GM23338 (cell line): ENCODE results near the gene SCYGR4. TPM values are rescaled to one million over a fixed set of nuclear protein-coding genes. Genes with fewer than 3 reads are reported as not detected.
"Not testable (repeated sequence)": the region's sequence is repeated elsewhere in the genome, so short reads cannot be mapped to it uniquely, and the experiment has no call there.

ENCODE experiments used
- ATAC-seq: fragments of 200-7000 bp; cut with Tn5 transposase; 3 replicates; pipeline ENCODE4 v1.9.1; 2020
- DNase-seq: peaks from one replicate; pipeline ENCODE4 v3.0.0-alpha.2; 2015; ENCODE audit warnings: low spot score
- H2AFZ ChIP-seq: fragments of 200-600 bp; sonication (generic); 2 replicates; pipeline ENCODE4 v1.8.0; 2016; ENCODE audit warnings: antibody characterized with exemption, mild to moderate bottlenecking, moderate library complexity
- H3F3A ChIP-seq: fragments of 200-600 bp; sonication (generic); replicated peaks from 2 replicates; pipeline ENCODE4 v1.8.0; 2017; ENCODE audit warnings: antibody characterized with exemption, mixed run types, low read depth
- H3K27ac ChIP-seq: fragments of 200-600 bp; sonication (generic); 2 replicates; pipeline ENCODE4 v1.6.1; 2016; ENCODE audit warnings: low read depth
- H3K27me3 ChIP-seq: fragments of 200-600 bp; sonication (generic); 2 replicates; pipeline ENCODE4 v1.8.0; 2016; ENCODE audit warnings: mild to moderate bottlenecking, mixed run types, moderate library complexity; ENCODE audit not compliant: insufficient read depth
- H3K36me3 ChIP-seq: fragments of 200-600 bp; sonication (generic); 2 replicates; pipeline ENCODE4 v1.8.0; 2016; ENCODE audit warnings: mild to moderate bottlenecking; ENCODE audit not compliant: insufficient read depth
- H3K4me1 ChIP-seq: fragments of 200-600 bp; sonication (generic); 2 replicates; pipeline ENCODE4 v1.8.0; 2016; ENCODE audit warnings: mild to moderate bottlenecking, moderate library complexity; ENCODE audit not compliant: insufficient read depth
- H3K4me2 ChIP-seq: fragments of 200-600 bp; sonication (generic); 2 replicates; pipeline ENCODE4 v1.7.1; 2017; ENCODE audit warnings: mixed run types
- H3K4me3 ChIP-seq: fragments of 200-600 bp; sonication (generic); 2 replicates; pipeline ENCODE4 v1.6.1; 2016; ENCODE audit warnings: mixed run types
- H3K79me2 ChIP-seq: fragments of 200-600 bp; sonication (generic); replicated peaks from 2 replicates; pipeline ENCODE4 v1.8.0; 2017; ENCODE audit warnings: mild to moderate bottlenecking; ENCODE audit not compliant: insufficient read depth
- H3K9me2 ChIP-seq: fragments of 200-600 bp; sonication (generic); 2 replicates; pipeline ENCODE4 v1.8.0; 2017; ENCODE audit not compliant: insufficient read depth
- H4K20me1 ChIP-seq: fragments of 200-600 bp; sonication (generic); replicated peaks from 2 replicates; pipeline ENCODE4 v1.8.0; 2017; ENCODE audit warnings: mild to moderate bottlenecking; ENCODE audit not compliant: insufficient read depth
- H3K27ac Mint-ChIP-seq: 2 replicates; pipeline ENCODE4 v1.8.0; 2020; ENCODE audit warnings: inconsistent platforms, mild to moderate bottlenecking, moderate library complexity, mixed read lengths
- H3K27me3 Mint-ChIP-seq: 3 replicates; pipeline ENCODE4 v1.8.0; 2022; ENCODE audit warnings: low read depth, mild to moderate bottlenecking, moderate library complexity, mixed read lengths, inconsistent platforms; ENCODE audit not compliant: insufficient read depth, poor library complexity
- H3K36me3 Mint-ChIP-seq: 3 replicates; pipeline ENCODE4 v1.8.0; 2021; ENCODE audit warnings: low read depth, mild to moderate bottlenecking, inconsistent platforms, moderate library complexity, mixed read lengths
- H3K4me1 Mint-ChIP-seq: 3 replicates; pipeline ENCODE4 v1.8.0; 2020; ENCODE audit warnings: mild to moderate bottlenecking, inconsistent platforms, mixed read lengths
- H3K4me3 Mint-ChIP-seq: 3 replicates; pipeline ENCODE4 v1.8.0; 2021; ENCODE audit warnings: moderate library complexity, mild to moderate bottlenecking, inconsistent platforms, mixed read lengths
- H3K9me3 Mint-ChIP-seq: 3 replicates; pipeline ENCODE4 v1.8.0; 2020; ENCODE audit warnings: moderate library complexity, mild to moderate bottlenecking, inconsistent platforms, mixed read lengths
- CREB1 ChIP-seq: fragments of 250-450 bp; sonication (Bioruptor Pico); IDR thresholded peaks from 2 replicates; pipeline ENCODE4 v1.5.0; 2020; ENCODE audit warnings: low read depth, mild to moderate bottlenecking, moderate library complexity
- EZH2 ChIP-seq: fragments of 200-600 bp; sonication (generic); IDR thresholded peaks from one replicate; pipeline ENCODE4 v1.8.0; 2017; ENCODE audit warnings: antibody characterized with exemption, mild to moderate bottlenecking, low read depth; ENCODE audit not compliant: unreplicated experiment
- EZH2phosphoT487 ChIP-seq: fragments of 200-600 bp; sonication (generic); IDR thresholded peaks from one replicate; pipeline ENCODE4 v1.8.1; 2018; ENCODE audit warnings: antibody characterized with exemption; ENCODE audit not compliant: unreplicated experiment
- JUNB ChIP-seq: IDR thresholded peaks from one replicate; pipeline ENCODE4 v1.6.1; 2016; ENCODE audit warnings: antibody characterized with exemption; ENCODE audit not compliant: unreplicated experiment
- NANOG ChIP-seq: IDR thresholded peaks from 2 replicates; pipeline ENCODE4 v1.6.1; 2016; ENCODE audit warnings: antibody characterized with exemption, borderline replicate concordance
- POLR2AphosphoS5 ChIP-seq: IDR thresholded peaks from 2 replicates; pipeline ENCODE4 v1.6.1; 2016; ENCODE audit warnings: antibody characterized with exemption, low read depth
- ZNF114 ChIP-seq: fragments of 250-450 bp; sonication (Bioruptor Pico); IDR thresholded peaks from 2 replicates; pipeline ENCODE4 v1.5.0; 2020; ENCODE audit warnings: mild to moderate bottlenecking, moderate library complexity
- ZNF331 ChIP-seq: fragments of 250-450 bp; sonication (Bioruptor Pico); IDR thresholded peaks from 2 replicates; pipeline ENCODE4 v1.5.0; 2020; ENCODE audit warnings: low read depth, mild to moderate bottlenecking, moderate library complexity
- polyA plus RNA-seq: library from polyadenylated mRNA; unstranded; fragments of >200 nt; fragmentation: Nextera tagmentation; extraction: Ambion mirVana; gene quantifications from 2 replicates; pipeline ENCODE4 v1.2.1, GENCODE V29; 2016
- total RNA-seq: library from RNA; depleted of rRNA; stranded (reverse); fragments of >200 nt; shearing (Covaris generic); gene quantifications from 2 replicates; pipeline ENCODE4 v1.2.3, GENCODE V29; 2014
- TF ChIP-seq, protein P1 (sequence below): IDR thresholded peaks from one replicate; pipeline ENCODE4 v1.6.1; 2018; ENCODE audit warnings: antibody characterized with exemption; ENCODE audit not compliant: unreplicated experiment
- TF ChIP-seq, protein P2 (sequence below): fragments of 250-450 bp; sonication (Bioruptor Pico); IDR thresholded peaks from 2 replicates; pipeline ENCODE4 v1.5.0; 2020; ENCODE audit warnings: mild to moderate bottlenecking, moderate library complexity
- TF ChIP-seq, protein P3 (sequence below): IDR thresholded peaks from 2 replicates; pipeline ENCODE4 v1.6.1; 2016; ENCODE audit warnings: antibody characterized with exemption

Gene SCYGR4
- total and polyA plus RNA-seq, 2 experiments from 2014 or later: not detected

DNA sequence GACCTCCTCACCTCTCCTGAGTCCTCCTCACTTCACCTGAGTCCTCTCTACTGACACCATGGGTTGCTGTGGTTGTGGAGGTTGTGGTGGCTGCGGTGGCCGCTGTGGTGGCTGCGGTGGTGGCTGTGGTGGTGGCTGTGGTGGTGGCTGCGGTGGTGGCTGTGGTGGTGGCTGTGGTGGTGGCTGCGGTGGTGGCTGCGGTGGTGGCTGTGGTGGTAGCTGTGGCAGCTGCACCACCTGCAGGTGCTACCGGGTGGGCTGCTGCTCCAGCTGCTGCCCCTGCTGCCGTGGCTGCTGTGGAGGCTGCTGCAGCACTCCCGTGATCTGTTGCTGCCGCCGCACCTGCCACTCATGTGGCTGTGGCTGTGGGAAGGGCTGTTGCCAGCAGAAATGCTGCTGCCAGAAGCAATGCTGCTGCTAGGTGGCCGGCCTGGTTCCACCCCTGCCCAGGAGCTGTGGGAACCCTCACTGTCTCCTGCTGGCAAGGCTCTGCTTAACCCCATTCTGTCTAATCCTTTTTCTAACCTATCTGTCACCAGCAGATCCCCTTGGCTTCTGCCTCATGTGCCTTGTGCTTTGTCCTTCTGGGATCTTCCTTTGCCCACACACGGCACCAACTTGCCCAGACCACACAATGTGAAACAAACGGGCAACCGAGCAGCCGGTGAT, 18.3 kb upstream of the SCYGR4 start, which contains the start of gene SCYGR2:
Gene SCYGR2, plus strand, starts transcription at position 59 of the 669 bp plus-strand sequence. Its CDS starts 0 bp downstream, at position 59.
- not testable (repeated sequence) for H3K27ac Mint-ChIP-seq, H3K9me2 ChIP-seq, H4K20me1 ChIP-seq, H3K4me2 ChIP-seq, H3K9me3 Mint-ChIP-seq, H3K4me3 Mint-ChIP-seq, H3K27me3 ChIP-seq, H3K36me3 ChIP-seq, H3K27ac ChIP-seq, DNase-seq, H3K27me3 Mint-ChIP-seq, H3K79me2 ChIP-seq, H3K4me3 ChIP-seq, ATAC-seq, H3K36me3 Mint-ChIP-seq, H3F3A ChIP-seq
- Histone ChIP-seq H2AFZ (peak within 1 kb of the TSS; percentile 53), H3K4me1 (peaks cover 10% of the 10 kb centered on the region; the same call in 1 of the 2 replicates)
- H3K4me1 Mint-ChIP-seq: peaks cover 14% of the 10 kb centered on the region; the same call in 2 of the 3 replicates

DNA sequence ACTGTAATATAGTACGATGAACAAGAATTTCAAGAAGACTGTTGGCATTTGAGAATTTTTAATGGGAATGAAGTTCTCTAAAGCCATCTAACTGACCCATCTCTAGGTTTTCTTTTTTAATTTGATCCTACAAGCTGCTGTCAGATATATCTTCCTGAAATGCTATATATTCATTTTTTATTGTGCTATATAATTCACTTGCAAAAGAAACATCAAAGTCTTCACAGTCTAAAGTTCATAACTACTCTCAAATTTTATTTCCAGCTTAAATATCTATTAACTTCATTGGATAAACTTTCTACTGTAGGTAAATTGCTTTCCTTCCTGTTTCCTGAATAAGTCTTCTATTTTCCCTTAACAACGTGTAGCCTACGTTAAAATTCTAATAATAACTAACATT, 14.9 kb upstream of the SCYGR4 start:
- H3K27me3 ChIP-seq: no peaks in the 10 kb centered on the region
- H3K36me3 Mint-ChIP-seq: no peaks in the 10 kb centered on the region
- H3K27me3 Mint-ChIP-seq: no peaks in the 10 kb centered on the region
- no peak for TF ChIP-seq JUNB
- no peak for TF ChIP-seq ZNF331 (CRISPR knock-in tag)
- no peak for TF ChIP-seq CREB1
- TF ChIP-seq, protein P1, sequence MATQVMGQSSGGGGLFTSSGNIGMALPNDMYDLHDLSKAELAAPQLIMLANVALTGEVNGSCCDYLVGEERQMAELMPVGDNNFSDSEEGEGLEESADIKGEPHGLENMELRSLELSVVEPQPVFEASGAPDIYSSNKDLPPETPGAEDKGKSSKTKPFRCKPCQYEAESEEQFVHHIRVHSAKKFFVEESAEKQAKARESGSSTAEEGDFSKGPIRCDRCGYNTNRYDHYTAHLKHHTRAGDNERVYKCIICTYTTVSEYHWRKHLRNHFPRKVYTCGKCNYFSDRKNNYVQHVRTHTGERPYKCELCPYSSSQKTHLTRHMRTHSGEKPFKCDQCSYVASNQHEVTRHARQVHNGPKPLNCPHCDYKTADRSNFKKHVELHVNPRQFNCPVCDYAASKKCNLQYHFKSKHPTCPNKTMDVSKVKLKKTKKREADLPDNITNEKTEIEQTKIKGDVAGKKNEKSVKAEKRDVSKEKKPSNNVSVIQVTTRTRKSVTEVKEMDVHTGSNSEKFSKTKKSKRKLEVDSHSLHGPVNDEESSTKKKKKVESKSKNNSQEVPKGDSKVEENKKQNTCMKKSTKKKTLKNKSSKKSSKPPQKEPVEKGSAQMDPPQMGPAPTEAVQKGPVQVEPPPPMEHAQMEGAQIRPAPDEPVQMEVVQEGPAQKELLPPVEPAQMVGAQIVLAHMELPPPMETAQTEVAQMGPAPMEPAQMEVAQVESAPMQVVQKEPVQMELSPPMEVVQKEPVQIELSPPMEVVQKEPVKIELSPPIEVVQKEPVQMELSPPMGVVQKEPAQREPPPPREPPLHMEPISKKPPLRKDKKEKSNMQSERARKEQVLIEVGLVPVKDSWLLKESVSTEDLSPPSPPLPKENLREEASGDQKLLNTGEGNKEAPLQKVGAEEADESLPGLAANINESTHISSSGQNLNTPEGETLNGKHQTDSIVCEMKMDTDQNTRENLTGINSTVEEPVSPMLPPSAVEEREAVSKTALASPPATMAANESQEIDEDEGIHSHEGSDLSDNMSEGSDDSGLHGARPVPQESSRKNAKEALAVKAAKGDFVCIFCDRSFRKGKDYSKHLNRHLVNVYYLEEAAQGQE: no peak
- TF ChIP-seq, protein P2, sequence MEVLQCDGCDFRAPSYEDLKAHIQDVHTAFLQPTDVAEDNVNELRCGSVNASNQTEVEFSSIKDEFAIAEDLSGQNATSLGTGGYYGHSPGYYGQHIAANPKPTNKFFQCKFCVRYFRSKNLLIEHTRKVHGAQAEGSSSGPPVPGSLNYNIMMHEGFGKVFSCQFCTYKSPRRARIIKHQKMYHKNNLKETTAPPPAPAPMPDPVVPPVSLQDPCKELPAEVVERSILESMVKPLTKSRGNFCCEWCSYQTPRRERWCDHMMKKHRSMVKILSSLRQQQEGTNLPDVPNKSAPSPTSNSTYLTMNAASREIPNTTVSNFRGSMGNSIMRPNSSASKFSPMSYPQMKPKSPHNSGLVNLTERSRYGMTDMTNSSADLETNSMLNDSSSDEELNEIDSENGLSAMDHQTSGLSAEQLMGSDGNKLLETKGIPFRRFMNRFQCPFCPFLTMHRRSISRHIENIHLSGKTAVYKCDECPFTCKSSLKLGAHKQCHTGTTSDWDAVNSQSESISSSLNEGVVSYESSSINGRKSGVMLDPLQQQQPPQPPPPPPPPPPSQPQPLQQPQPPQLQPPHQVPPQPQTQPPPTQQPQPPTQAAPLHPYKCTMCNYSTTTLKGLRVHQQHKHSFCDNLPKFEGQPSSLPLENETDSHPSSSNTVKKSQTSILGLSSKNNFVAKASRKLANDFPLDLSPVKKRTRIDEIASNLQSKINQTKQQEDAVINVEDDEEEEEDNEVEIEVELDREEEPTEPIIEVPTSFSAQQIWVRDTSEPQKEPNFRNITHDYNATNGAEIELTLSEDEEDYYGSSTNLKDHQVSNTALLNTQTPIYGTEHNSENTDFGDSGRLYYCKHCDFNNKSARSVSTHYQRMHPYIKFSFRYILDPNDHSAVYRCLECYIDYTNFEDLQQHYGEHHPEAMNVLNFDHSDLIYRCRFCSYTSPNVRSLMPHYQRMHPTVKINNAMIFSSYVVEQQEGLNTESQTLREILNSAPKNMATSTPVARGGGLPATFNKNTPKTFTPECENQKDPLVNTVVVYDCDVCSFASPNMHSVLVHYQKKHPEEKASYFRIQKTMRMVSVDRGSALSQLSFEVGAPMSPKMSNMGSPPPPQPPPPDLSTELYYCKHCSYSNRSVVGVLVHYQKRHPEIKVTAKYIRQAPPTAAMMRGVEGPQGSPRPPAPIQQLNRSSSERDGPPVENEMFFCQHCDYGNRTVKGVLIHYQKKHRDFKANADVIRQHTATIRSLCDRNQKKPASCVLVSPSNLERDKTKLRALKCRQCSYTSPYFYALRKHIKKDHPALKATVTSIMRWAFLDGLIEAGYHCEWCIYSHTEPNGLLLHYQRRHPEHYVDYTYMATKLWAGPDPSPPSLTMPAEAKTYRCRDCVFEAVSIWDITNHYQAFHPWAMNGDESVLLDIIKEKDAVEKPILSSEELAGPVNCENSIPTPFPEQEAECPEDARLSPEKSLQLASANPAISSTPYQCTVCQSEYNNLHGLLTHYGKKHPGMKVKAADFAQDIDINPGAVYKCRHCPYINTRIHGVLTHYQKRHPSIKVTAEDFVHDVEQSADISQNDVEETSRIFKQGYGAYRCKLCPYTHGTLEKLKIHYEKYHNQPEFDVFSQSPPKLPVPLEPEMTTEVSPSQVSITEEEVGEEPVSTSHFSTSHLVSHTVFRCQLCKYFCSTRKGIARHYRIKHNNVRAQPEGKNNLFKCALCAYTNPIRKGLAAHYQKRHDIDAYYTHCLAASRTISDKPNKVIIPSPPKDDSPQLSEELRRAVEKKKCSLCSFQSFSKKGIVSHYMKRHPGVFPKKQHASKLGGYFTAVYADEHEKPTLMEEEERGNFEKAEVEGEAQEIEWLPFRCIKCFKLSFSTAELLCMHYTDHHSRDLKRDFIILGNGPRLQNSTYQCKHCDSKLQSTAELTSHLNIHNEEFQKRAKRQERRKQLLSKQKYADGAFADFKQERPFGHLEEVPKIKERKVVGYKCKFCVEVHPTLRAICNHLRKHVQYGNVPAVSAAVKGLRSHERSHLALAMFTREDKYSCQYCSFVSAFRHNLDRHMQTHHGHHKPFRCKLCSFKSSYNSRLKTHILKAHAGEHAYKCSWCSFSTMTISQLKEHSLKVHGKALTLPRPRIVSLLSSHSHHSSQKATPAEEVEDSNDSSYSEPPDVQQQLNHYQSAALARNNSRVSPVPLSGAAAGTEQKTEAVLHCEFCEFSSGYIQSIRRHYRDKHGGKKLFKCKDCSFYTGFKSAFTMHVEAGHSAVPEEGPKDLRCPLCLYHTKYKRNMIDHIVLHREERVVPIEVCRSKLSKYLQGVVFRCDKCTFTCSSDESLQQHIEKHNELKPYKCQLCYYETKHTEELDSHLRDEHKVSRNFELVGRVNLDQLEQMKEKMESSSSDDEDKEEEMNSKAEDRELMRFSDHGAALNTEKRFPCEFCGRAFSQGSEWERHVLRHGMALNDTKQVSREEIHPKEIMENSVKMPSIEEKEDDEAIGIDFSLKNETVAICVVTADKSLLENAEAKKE (CRISPR knock-in tag): no peak
- TF ChIP-seq POLR2AphosphoS5: no peak
- TF ChIP-seq EZH2phosphoT487: no peak
- TF ChIP-seq, protein P3, sequence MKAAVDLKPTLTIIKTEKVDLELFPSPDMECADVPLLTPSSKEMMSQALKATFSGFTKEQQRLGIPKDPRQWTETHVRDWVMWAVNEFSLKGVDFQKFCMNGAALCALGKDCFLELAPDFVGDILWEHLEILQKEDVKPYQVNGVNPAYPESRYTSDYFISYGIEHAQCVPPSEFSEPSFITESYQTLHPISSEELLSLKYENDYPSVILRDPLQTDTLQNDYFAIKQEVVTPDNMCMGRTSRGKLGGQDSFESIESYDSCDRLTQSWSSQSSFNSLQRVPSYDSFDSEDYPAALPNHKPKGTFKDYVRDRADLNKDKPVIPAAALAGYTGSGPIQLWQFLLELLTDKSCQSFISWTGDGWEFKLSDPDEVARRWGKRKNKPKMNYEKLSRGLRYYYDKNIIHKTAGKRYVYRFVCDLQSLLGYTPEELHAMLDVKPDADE: no peak
- TF ChIP-seq ZNF114 (CRISPR knock-in tag): no peak
- TF ChIP-seq EZH2: no peak
- no peak for TF ChIP-seq NANOG

More for the DNA sequence above, 14.9 kb upstream of the SCYGR4 start:
- Histone ChIP-seq H3F3A (no peaks in the 10 kb centered on the region), H3K4me2 (no peak overlapping the region), H3K36me3 (no peaks in the 10 kb centered on the region), H3K4me3 (no peak overlapping the region), H2AFZ (peak overlapping the region; percentile 69; the same call in 1 of the 2 replicates), H4K20me1 (no peaks in the 10 kb centered on the region), H3K79me2 (no peaks in the 10 kb centered on the region), H3K9me2 (no peaks in the 10 kb centered on the region), H3K27ac (no peak overlapping the region), H3K4me1 (peaks cover 10% of the 10 kb centered on the region; the same call in 1 of the 2 replicates)
- DNase-seq (no peak), ATAC-seq (no peak)
- Mint-ChIP-seq H3K27ac (no peak overlapping the region), H3K4me3 (no peak overlapping the region), H3K4me1 (peaks cover 9% of the 10 kb centered on the region; the same call in 2 of the 3 replicates), H3K9me3 (no peaks in the 10 kb centered on the region)
